Type B pancreatic cell (in vitro differentiated cells): Measurements from ENCODE around the gene AKT1S1. TPM values are rescaled to one million over a fixed set of nuclear protein-coding genes. Genes with fewer than 3 reads are reported as not detected.

Experiments used
- DNase-seq: peaks from one replicate; pipeline ENCODE4 v3.0.0; 2021; ENCODE audit warnings: mixed read lengths; ENCODE audit not compliant: unreplicated experiment; ENCODE audit errors: extremely low spot score
- H3K27ac Mint-ChIP-seq: 2 replicates; pipeline ENCODE4 v1.8.0; 2021; ENCODE audit warnings: mild to moderate bottlenecking, mixed read lengths
- H3K27me3 Mint-ChIP-seq: 2 replicates; pipeline ENCODE4 v1.8.0; 2021; ENCODE audit warnings: mixed read lengths
- H3K36me3 Mint-ChIP-seq: 2 replicates; pipeline ENCODE4 v1.8.0; 2021; ENCODE audit warnings: mixed read lengths
- H3K4me1 Mint-ChIP-seq: one replicate; pipeline ENCODE4 v1.8.0; 2021; ENCODE audit warnings: mixed read lengths; ENCODE audit not compliant: unreplicated experiment
- H3K4me3 Mint-ChIP-seq: 2 replicates; pipeline ENCODE4 v1.8.0; 2021; ENCODE audit warnings: mild to moderate bottlenecking, mixed read lengths
- H3K9me3 Mint-ChIP-seq: 2 replicates; pipeline ENCODE4 v1.8.0; 2021; ENCODE audit warnings: mixed read lengths
- CTCF ChIP-seq: fragments of 200-600 bp; sonication (generic); conservative IDR thresholded peaks from 2 replicates; pipeline ENCODE4 v1.5.0; 2021; ENCODE audit warnings: antibody characterized with exemption, mild to moderate bottlenecking
- total RNA-seq: library from RNA; stranded (reverse); gene quantifications from 2 replicates; pipeline ENCODE4 v1.2.1, GENCODE V29; 2021; ENCODE audit warnings: low replicate concordance

Gene AKT1S1
- total RNA-seq, 1 donor from 2014 or later = 40.1 TPM

- DNase-seq = no peak
- H3K4me3 Mint-ChIP-seq = no peak overlapping the region
- no peak for TF ChIP-seq CTCF
- H3K27ac Mint-ChIP-seq = no peak overlapping the region
- no peaks in the 10 kb centered on the region for H3K9me3 Mint-ChIP-seq
- no peaks in the 10 kb centered on the region for H3K27me3 Mint-ChIP-seq
- H3K36me3 Mint-ChIP-seq = peaks cover 15% of the 10 kb centered on the region
- H3K4me1 Mint-ChIP-seq = peaks cover 15% of the 10 kb centered on the region
Measured at GRCh38 chr19:49923055-49924003, 46.2 kb upstream of the AKT1S1 start.

- Mint-ChIP-seq H3K4me3 (no peak overlapping the region), H3K36me3 (peaks cover 9% of the 10 kb centered on the region), H3K27me3 (no peaks in the 10 kb centered on the region), H3K27ac (no peak overlapping the region), H3K9me3 (no peaks in the 10 kb centered on the region), H3K4me1 (peaks cover 10% of the 10 kb centered on the region)
- no peak for TF ChIP-seq CTCF
- DNase-seq = no peak
Measured at GRCh38 chr19:49921871-49922795, 45.0 kb upstream of the AKT1S1 start.

- Mint-ChIP-seq H3K27ac (peak overlapping the region; percentile 72), H3K4me1 (peaks cover 15% of the 10 kb centered on the region), H3K9me3 (no peaks in the 10 kb centered on the region), H3K4me3 (no peak overlapping the region), H3K27me3 (no peaks in the 10 kb centered on the region), H3K36me3 (peaks cover 15% of the 10 kb centered on the region)
- TF ChIP-seq CTCF = no peak
- no peak for DNase-seq
Measured at GRCh38 chr19:49920624-49921363, 43.6 kb upstream of the AKT1S1 start.

- H3K36me3 Mint-ChIP-seq = peaks cover 34% of the 10 kb centered on the region
- H3K4me3 Mint-ChIP-seq = no peak overlapping the region
- TF ChIP-seq CTCF = no peak
Measured at GRCh38 chr19:49918089-49918488, 40.9 kb upstream of the AKT1S1 start.

More at GRCh38 chr19:49918089-49918488, 40.9 kb upstream of the AKT1S1 start:
- H3K9me3 Mint-ChIP-seq = peaks cover 4% of the 10 kb centered on the region
- peaks cover 26% of the 10 kb centered on the region for H3K4me1 Mint-ChIP-seq
- DNase-seq = no peak
- peak overlapping the region; percentile 39 for H3K27ac Mint-ChIP-seq
- H3K27me3 Mint-ChIP-seq = no peaks in the 10 kb centered on the region
